HepG2 (cell line): Measurements from ENCODE around the gene TPM3. TPM values are rescaled to one million over a fixed set of nuclear protein-coding genes. Genes with fewer than 3 reads are reported as not detected.
A peak's percentile ranks its signal among the peaks of the same experiment; 100 is the strongest.

ENCODE experiments used
- HNF4A ChIP-seq: sonication (generic); formaldehyde crosslinking; IDR thresholded peaks from 2 replicates; pipeline ENCODE4 v1.4.0; 2020; ENCODE audit warnings: missing genetic modification reagents
- RXRB ChIP-seq: IDR thresholded peaks from 2 replicates; pipeline ENCODE4 v1.6.1; 2016; ENCODE audit warnings: borderline replicate concordance, missing genetic modification reagents, missing compliant biosample characterization
- SMAD9 ChIP-seq: sonication (generic); formaldehyde crosslinking; IDR thresholded peaks from 2 replicates; pipeline ENCODE4 v1.5.1; 2020; ENCODE audit warnings: mild to moderate bottlenecking, missing genetic modification reagents
- SNRNP70 ChIP-seq: fragments of 200-400 bp; formaldehyde crosslinking; IDR thresholded peaks from 2 replicates; pipeline ENCODE4 v1.6.1; 2017; ENCODE audit warnings: mild to moderate bottlenecking, low read depth, low read length, moderate library complexity
- ZC3H4 ChIP-seq: sonication (generic); formaldehyde crosslinking; IDR thresholded peaks from 2 replicates; pipeline ENCODE4 v1.4.0; 2020; ENCODE audit warnings: missing genetic modification reagents, borderline replicate concordance
- ZFP37 ChIP-seq: sonication (generic); formaldehyde crosslinking; IDR thresholded peaks from 2 replicates; pipeline ENCODE4 v1.4.0; 2020; ENCODE audit warnings: missing genetic modification reagents, borderline replicate concordance
- ZKSCAN5 ChIP-seq: sonication (generic); formaldehyde crosslinking; IDR thresholded peaks from 2 replicates; pipeline ENCODE4 v1.5.1; 2020; ENCODE audit warnings: mild to moderate bottlenecking, missing genetic modification reagents
- ZNF121 ChIP-seq: sonication (generic); formaldehyde crosslinking; IDR thresholded peaks from 2 replicates; pipeline ENCODE4 v1.5.0; 2020; ENCODE audit warnings: mild to moderate bottlenecking, missing genetic modification reagents
- ZNF589 ChIP-seq: sonication (generic); formaldehyde crosslinking; conservative IDR thresholded peaks from 2 replicates; pipeline ENCODE4 v1.8.0; 2022; ENCODE audit warnings: mild to moderate bottlenecking, moderate library complexity, missing genetic modification reagents
- ZNF749 ChIP-seq: sonication (generic); formaldehyde crosslinking; IDR thresholded peaks from 2 replicates; pipeline ENCODE4 v1.8.0; 2022; ENCODE audit warnings: mild to moderate bottlenecking, missing genetic modification reagents, moderate library complexity, borderline replicate concordance
- ZNF841 ChIP-seq: sonication (generic); formaldehyde crosslinking; IDR thresholded peaks from 2 replicates; pipeline ENCODE4 v1.8.1; 2023; ENCODE audit warnings: missing genetic modification reagents, borderline replicate concordance
- polyA plus RNA-seq, 8 experiments: library from polyadenylated mRNA; depleted of rRNA in 3 of 8; stranded (reverse) in 7 of 8; unstranded in 1 of 8; fragments of >200 nt; fragmentation: Illumina TruSeq in 4 of 8; extraction: Trizol in 4 of 8; gene quantifications; 2 replicates each; pipeline versions ENCODE4 v1.2.1 to v1.2.3, GENCODE V29; 2011 to 2016; ENCODE audit warnings: low read depth in 4 of 8, missing spikeins in 1 of 8, mixed read lengths in 1 of 8; ENCODE audit not compliant: insufficient read depth in 1 of 8
- total RNA-seq, 5 experiments: library from RNA; depleted of rRNA; stranded (reverse); fragments of >200 nt; fragmentation: Illumina TruSeq; extraction: Trizol; gene quantifications; 2 replicates each; pipeline ENCODE4 v1.2.3, GENCODE V29; 2016; ENCODE audit warnings: low read depth in 1 of 5
- TF ChIP-seq, protein P1 (sequence below): IDR thresholded peaks from 2 replicates; pipeline ENCODE4 v1.6.1; 2016; ENCODE audit warnings: missing compliant biosample characterization, missing genetic modification reagents, borderline replicate concordance
- TF ChIP-seq, protein P2 (sequence below): sonication (generic); formaldehyde crosslinking; IDR thresholded peaks from 2 replicates; pipeline ENCODE4 v1.5.1; 2020; ENCODE audit warnings: mild to moderate bottlenecking, missing genetic modification reagents
- TF ChIP-seq, protein P3 (sequence below): conservative IDR thresholded peaks from 2 replicates; pipeline ENCODE4 v1.6.1; 2018; ENCODE audit warnings: missing genetic modification reagents
- TF ChIP-seq, protein P4 (sequence below): sonication (generic); formaldehyde crosslinking; IDR thresholded peaks from 2 replicates; pipeline ENCODE4 v1.5.0; 2020; ENCODE audit warnings: mild to moderate bottlenecking, missing genetic modification reagents, moderate library complexity
- TF ChIP-seq, protein P5 (sequence below): sonication (generic); formaldehyde crosslinking; IDR thresholded peaks from 2 replicates; pipeline ENCODE4 v1.5.0; 2020; ENCODE audit warnings: mild to moderate bottlenecking, missing genetic modification reagents, borderline replicate concordance
- TF ChIP-seq, protein P6 (sequence below): sonication (generic); formaldehyde crosslinking; IDR thresholded peaks from 2 replicates; pipeline ENCODE4 v1.5.0; 2020; ENCODE audit warnings: missing genetic modification reagents, mild to moderate bottlenecking, borderline replicate concordance

The TPM3 gene
- total and polyA plus RNA-seq, 2 of the 13 experiments (the other 11 are each of a cell fraction or from before 2014, with no cell fraction given): 160 to 307 TPM

DNA sequence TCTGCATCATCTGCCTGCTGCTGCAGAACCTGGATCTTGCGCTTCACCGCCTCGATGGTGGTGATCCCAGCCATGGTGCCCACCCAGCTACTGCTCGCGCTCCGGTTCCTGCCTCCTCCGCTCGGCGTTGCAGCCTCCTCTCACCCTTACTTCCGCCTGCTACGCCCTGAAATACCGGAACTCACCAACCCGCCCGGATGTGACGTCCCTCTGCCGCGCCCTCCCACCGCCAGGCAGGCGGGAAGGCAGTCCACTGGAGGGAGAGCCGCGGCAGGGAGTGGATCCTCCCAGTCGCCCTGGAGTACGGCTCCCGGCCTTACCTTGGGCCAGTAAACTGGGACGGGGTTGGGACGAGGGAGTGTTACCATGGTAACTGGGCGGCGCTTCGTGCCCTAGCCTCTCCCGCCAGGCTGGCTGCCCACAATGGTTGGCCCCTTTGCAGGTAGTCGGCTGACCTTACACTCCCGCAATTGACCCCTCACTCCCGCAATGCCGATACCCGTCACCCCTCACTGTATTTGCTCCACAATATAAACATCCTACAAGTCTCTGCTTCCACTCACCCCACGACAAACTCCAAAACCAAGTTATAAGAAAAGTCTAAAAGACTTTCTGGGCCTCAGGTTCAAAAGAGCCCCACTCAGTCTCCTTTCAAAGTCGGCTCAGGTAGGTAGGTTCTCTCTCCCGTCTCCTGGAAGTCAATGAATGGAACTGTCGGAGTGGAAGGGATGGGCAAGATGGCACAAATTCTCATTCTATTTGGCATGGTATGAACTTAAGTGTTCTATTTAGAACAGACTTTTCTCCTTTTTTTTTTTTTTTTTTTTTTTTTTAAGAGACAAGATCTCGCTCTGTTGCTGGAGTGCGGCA lies 8.6 kb downstream of the TPM3 start (continued):
- no peak for TF ChIP-seq ZNF841 (CRISPR knock-in tag)
- TF ChIP-seq, protein P1, sequence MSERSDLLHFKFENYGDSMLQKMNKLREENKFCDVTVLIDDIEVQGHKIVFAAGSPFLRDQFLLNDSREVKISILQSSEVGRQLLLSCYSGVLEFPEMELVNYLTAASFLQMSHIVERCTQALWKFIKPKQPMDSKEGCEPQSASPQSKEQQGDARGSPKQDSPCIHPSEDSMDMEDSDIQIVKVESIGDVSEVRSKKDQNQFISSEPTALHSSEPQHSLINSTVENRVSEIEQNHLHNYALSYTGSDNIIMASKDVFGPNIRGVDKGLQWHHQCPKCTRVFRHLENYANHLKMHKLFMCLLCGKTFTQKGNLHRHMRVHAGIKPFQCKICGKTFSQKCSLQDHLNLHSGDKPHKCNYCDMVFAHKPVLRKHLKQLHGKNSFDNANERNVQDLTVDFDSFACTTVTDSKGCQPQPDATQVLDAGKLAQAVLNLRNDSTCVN (CRISPR knock-in tag): peak; percentile 80
- peak; percentile 81; the same call in 1 of the 2 replicates for TF ChIP-seq SMAD9 (CRISPR knock-in tag)
- no peak for TF ChIP-seq SNRNP70
- TF ChIP-seq ZNF749 (CRISPR knock-in tag): no peak
- 0 out of 2 replicates have a peak, but pooled peaks have one; percentile 47 for TF ChIP-seq ZFP37 (CRISPR knock-in tag)
- TF ChIP-seq, protein P2, sequence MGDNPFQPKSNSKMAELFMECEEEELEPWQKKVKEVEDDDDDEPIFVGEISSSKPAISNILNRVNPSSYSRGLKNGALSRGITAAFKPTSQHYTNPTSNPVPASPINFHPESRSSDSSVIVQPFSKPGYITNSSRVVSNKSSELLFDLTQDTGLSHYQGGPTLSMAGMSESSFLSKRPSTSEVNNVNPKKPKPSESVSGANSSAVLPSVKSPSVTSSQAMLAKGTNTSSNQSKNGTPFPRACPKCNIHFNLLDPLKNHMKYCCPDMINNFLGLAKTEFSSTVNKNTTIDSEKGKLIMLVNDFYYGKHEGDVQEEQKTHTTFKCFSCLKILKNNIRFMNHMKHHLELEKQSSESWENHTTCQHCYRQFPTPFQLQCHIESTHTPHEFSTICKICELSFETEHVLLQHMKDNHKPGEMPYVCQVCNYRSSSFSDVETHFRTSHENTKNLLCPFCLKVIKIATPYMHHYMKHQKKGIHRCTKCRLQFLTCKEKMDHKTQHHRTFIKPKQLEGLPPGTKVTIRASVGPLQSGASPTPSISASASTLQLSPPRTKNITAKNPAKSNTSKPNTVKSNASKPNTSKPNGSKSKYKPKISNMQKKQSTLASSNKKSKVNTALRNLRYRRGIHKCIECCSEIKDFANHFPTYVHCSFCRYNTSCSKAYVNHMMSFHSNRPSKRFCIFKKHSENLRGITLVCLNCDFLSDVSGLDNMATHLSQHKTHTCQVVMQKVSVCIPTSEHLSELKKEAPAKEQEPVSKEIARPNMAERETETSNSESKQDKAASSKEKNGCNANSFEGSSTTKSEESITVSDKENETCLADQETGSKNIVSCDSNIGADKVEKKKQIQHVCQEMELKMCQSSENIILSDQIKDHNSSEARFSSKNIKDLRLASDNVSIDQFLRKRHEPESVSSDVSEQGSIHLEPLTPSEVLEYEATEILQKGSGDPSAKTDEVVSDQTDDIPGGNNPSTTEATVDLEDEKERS (CRISPR knock-in tag): peak; percentile 76; the same call in 1 of the 2 replicates
- TF ChIP-seq, protein P3, sequence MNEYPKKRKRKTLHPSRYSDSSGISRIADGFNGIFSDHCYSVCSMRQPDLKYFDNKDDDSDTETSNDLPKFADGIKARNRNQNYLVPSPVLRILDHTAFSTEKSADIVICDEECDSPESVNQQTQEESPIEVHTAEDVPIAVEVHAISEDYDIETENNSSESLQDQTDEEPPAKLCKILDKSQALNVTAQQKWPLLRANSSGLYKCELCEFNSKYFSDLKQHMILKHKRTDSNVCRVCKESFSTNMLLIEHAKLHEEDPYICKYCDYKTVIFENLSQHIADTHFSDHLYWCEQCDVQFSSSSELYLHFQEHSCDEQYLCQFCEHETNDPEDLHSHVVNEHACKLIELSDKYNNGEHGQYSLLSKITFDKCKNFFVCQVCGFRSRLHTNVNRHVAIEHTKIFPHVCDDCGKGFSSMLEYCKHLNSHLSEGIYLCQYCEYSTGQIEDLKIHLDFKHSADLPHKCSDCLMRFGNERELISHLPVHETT (CRISPR knock-in tag): peak; percentile 81
- TF ChIP-seq ZNF121 (CRISPR knock-in tag): no peak
- no peak; the same call in 1 of the 2 replicates for TF ChIP-seq HNF4A (CRISPR knock-in tag)
- no peak for TF ChIP-seq ZC3H4 (CRISPR knock-in tag)
- TF ChIP-seq, protein P4, sequence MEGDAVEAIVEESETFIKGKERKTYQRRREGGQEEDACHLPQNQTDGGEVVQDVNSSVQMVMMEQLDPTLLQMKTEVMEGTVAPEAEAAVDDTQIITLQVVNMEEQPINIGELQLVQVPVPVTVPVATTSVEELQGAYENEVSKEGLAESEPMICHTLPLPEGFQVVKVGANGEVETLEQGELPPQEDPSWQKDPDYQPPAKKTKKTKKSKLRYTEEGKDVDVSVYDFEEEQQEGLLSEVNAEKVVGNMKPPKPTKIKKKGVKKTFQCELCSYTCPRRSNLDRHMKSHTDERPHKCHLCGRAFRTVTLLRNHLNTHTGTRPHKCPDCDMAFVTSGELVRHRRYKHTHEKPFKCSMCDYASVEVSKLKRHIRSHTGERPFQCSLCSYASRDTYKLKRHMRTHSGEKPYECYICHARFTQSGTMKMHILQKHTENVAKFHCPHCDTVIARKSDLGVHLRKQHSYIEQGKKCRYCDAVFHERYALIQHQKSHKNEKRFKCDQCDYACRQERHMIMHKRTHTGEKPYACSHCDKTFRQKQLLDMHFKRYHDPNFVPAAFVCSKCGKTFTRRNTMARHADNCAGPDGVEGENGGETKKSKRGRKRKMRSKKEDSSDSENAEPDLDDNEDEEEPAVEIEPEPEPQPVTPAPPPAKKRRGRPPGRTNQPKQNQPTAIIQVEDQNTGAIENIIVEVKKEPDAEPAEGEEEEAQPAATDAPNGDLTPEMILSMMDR (CRISPR knock-in tag): peak; percentile 36
- TF ChIP-seq, protein P5, sequence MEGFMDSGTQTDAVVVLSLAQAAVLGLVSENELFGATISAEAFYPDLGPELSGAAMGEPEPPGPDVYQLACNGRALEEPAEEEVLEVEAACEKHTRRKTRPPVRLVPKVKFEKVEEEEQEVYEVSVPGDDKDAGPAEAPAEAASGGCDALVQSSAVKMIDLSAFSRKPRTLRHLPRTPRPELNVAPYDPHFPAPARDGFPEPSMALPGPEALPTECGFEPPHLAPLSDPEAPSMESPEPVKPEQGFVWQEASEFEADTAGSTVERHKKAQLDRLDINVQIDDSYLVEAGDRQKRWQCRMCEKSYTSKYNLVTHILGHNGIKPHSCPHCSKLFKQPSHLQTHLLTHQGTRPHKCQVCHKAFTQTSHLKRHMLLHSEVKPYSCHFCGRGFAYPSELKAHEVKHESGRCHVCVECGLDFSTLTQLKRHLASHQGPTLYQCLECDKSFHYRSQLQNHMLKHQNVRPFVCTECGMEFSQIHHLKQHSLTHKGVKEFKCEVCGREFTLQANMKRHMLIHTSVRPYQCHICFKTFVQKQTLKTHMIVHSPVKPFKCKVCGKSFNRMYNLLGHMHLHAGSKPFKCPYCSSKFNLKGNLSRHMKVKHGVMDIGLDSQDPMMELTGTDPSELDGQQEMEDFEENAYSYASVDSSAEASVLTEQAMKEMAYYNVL (CRISPR knock-in tag): peak; percentile 50; the same call in 1 of the 2 replicates
- TF ChIP-seq RXRB (CRISPR knock-in tag): peak; percentile 51
- no peak for TF ChIP-seq ZKSCAN5
- TF ChIP-seq, protein P6, sequence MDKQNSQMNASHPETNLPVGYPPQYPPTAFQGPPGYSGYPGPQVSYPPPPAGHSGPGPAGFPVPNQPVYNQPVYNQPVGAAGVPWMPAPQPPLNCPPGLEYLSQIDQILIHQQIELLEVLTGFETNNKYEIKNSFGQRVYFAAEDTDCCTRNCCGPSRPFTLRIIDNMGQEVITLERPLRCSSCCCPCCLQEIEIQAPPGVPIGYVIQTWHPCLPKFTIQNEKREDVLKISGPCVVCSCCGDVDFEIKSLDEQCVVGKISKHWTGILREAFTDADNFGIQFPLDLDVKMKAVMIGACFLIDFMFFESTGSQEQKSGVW (CRISPR knock-in tag): no peak
- TF ChIP-seq ZNF589 (CRISPR knock-in tag): 0 out of 2 replicates have a peak, but pooled peaks have one; percentile 67
